GM21786 (cell line): ENCODE results near the gene CACHD1.

Source experiments
- ATAC-seq: cut with Tn5 transposase; IDR thresholded peaks from one replicate; pipeline ENCODE4 v1.9.1; 2021; ENCODE audit not compliant: unreplicated experiment

CACHD1 gene

DNA sequence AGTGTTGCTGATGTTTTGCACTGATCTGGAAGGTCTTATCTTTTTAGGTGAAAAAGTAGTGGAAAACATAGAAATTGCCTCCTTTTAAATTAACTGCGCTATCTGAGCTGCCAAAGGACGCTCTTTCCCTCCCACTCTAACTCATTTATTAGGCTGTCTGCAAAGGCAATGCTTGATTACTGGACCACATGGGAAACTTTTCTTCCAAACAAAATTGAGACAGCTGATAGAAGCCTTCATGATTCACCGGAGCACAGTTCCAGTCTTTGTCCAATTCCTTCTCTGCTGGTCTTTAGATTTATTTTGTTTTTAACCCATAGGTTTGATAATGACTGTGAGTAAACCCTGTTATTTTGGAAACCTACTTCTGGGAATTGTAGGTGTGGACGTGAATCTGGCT, 181.9 kb downstream of the CACHD1 start:
- ATAC-seq = no peak

DNA sequence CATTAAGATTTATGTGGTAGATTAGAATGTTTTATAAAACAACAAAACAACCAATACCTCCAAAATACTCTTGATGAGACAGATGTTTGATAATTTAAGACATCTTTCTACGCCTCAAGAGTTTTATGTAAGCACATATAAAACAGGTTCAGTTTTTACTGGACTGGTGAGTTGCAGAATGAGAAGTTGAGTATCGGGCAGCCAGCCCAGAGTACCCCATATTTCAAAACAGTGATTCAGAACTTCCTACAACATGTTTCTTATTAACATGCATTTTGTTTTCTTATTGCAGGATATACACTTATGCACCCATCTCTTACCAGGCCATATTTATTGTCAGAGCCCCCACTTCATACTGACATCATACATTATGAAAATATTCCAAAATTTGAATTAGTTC, 183.5 kb downstream of the CACHD1 start:
- ATAC-seq = no peak

DNA sequence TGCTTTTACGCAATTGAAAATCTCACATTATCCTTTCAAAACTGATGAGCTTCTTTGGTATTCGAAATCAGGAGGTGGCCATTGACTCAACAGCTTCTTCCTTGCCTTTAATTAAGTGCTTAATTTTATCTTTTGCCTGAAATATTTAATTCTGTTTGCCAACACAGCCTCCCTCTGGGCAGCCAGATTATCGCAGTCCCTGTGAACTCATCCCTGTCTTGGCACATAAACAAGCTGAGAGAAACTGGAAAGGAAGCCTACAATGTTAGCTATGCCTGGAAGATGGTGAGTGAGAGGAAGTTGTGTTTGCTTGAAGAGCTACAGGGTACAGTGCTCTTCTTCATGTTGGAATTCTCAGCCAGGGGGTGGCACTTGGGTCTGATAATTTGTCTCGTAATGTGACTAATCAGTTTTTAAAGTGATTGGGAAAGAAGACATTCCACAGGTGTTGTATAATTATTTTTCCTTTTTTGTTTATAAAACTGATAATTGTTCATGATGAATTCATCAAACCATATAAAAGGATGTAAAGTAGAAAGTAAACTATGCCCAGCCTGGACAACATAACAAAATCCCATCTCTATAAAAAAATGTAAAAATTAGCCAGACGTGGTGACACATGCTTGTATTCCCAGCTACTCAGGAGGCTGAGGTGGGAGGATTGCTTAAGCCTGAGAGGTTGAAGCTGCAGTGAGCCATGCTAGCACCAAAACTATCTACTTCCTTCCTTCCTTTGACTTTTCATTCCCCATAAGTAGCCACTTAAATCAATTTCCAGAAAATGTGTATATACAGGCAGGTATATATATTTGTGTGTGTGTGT, 184.8 kb downstream of the CACHD1 start:
- ATAC-seq = no peak

DNA sequence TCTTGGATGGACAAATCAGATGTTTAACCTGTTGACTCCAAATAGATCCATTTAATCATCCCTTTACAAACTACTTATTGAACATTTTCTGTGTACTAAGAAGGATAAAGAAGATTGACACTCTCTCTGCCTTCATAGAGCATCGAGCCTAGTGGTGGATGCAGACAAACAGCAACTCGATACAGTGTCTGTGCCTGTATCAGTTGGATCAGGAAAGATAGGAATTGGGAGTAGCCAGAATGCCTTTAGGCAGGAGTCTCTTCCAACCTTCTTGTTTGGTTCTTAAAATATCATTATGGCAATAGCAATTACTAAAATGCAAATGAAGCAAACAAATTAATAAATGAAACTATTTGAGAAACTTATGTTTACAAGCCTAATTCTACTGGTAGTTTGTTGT, 185.9 kb downstream of the CACHD1 start:
- ATAC-seq = no peak

DNA sequence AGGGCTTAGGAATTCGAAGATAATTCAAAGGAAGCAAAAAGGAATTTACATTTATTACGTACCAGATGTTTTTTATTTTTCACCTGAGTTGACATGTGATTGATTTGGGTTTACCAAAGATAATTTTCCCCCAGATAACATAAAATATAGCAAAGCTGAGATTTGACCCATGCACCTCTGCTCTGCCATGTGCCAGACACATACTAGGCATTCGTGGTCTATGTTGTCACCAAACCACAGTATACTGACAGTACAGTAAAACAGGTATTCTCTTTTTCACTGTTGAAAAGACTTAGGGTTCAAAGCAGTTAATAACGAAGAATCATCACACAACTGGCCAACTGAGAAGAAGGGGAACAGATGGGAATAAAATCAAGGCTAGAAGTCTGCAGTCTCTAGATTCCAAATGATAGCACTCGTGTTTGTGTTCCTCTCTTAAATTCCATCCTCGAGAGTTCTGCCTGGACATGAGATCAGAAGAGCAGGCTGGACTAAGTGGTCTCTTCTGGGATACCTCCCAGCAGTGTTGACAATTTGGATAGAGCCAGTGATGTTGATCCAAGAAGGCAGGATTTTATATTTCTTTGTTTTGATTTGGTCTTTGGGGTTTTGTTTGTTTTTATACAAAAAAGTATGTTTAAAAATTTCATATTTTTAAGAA, 189.7 kb downstream of the CACHD1 start:
- no peak for ATAC-seq

DNA sequence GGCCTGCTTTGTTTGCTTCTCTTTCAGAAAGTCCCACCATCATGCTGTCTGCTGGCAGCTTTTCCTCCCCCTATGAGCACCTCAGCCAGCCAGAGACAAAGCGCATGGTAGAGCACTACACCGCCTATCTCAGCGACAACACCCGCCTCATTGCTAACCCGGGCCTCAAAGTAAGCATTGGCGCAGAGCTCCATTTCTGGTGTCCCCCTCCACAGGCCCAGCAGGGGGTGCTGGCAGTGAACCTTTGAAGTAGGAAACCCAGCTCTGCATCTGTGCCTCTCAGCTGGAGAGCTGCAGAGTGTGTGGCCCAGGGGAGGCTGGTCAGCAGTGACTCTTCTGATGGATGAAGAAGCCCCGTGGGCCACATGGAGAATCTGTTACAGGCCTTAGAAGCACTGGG, 193.7 kb downstream of the CACHD1 start:
- no peak for ATAC-seq

DNA sequence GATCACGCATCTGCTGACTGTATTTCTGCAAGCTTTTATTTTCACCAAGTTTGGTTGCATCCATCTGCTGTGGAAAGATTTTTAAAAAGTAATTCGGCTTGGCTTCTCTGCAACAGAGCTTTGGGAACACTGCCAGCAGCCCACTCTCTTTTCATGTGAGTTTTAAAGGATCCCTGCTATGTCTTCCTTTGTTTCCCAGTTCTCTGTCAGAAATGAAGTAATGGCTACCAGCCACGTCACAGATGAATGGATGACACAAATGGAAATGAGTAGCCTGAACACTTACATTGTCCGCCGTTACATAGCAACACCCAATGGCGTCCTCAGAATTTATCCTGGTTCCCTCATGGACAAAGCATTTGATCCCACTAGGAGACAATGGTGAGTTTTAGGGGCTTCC, 194.4 kb downstream of the CACHD1 start:
- no peak for ATAC-seq

DNA sequence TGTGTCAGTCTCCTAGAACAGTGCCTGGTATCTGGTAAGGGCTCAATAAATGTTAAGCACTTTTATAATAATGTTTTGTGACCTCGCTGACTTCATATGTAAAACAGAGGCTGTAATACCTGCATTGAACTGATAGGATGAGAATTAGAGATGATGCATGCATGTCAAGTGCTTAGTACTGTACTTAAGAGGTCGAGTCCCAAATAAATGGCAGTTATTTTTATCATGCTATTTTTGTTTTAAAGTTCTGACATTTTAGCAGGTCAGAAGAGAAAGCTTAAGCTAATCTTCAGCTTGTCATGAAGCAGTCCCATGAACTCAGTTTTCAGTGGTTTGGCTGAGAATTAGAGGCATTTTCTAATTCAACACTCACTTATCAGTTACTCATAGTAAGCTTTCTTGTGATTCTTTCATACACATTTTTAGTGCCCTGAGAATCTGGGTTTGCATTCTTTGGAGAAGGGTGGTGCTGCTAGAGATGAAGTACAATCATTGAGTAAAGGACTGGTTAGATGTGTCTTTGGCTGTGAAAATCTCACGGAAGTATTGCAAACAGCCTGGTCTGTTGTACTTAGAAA, 199.3 kb downstream of the CACHD1 start:
- no peak for ATAC-seq

DNA sequence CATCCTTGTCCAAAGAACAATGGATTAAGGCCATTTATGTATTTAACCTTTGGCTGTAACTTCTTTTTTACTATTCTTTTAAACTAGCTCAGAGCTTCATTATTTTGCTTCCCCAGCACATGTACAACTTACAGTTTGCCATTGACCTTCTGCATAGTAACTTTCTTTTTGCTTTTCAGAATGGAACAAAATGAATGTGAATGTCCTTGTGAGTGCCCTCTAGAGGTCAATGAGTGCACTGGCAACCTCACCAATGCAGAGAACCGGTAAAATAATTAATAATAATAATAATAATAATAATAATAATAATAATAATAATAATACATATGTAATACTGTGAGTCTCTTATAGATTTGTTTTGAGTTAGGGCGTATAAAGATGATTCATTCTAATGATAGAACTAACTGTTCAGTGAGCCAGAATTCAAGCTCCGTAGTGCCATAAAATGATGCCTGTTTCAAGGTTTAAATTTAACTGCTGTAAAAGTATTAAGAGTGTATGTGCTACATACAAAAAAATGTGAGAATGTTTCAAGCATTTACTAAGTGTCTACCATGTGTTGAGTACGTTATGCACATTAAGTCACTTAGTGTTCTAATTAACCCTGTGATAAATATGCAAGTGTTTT, 205.9 kb downstream of the CACHD1 start:
- no peak for ATAC-seq

DNA sequence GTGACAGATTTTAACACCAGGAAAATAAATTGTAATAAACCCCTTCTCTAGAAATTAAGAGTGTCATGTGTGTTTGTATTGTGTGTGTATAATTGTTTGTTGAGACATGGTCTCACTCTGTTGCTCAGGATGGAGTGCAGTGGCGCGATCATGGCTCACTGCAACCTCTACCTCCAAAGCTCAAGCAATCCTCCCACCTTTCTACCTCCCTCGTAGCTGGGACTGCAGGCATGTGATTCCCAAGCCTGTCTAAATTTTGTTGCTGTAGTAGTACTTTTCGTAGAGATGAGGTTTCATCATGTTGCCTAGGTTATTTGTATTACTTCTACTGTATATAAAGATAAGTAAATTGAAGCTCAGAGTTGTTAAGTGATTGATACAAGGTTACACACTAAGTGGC, 206.5 kb downstream of the CACHD1 start:
- ATAC-seq = no peak

DNA sequence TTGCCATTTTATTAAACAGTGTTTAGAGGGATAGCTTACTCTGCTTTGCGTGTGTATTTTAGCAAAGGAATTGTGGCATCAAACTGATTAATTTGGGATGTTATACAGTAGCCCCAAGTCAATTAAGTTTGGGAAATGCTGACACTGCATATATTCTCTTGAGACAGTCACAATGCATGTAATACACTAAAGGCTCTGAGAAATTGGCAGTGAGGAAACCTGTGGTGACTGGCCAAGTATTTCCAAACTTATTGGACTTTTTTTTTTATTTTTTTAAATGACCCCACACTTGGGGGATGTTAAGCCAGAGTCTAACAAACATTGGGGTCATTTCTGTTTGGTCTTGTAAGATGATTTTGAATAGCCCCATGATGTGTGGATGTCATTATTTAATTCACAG, 207.6 kb downstream of the CACHD1 start:
- ATAC-seq = no peak

DNA sequence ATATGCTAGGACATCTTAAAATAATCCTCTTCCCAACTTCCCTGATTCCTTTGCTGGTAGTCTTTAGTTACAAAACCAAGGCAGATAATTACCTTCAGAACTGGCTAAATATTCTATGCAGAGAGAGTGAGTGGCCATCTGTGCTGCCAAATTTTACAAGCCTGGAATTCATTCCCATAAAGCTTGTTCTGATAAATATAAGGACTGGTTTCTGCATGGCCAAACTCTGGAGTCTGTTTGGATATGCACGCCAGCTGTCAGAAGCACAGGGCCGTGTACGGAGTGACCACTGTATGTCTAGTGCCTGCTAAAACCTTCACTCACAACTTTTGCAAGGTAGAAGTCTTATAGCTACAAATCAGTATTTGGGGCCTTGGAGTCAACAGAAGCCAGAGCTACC, 208.4 kb downstream of the CACHD1 start:
- no peak for ATAC-seq

DNA sequence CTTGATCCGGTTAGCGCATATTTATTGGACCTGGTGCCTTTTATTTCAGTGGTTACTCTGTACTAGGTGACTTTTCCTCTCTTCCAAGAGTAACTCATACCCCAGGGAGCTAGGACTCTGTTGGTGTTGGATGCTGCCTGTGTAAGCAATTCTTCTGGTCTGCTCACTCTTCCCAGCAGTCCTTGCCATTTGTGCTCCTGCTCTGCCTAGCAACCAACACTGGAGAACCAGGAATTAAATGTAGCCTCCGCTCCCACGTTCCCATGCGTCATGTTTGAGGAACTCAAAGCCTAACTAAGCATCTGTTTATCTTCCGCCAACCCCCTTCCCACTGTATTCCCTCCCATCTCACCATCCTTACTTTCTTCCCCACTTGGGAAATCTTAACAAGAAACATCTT, 209.2 kb downstream of the CACHD1 start:
- no peak for ATAC-seq

DNA sequence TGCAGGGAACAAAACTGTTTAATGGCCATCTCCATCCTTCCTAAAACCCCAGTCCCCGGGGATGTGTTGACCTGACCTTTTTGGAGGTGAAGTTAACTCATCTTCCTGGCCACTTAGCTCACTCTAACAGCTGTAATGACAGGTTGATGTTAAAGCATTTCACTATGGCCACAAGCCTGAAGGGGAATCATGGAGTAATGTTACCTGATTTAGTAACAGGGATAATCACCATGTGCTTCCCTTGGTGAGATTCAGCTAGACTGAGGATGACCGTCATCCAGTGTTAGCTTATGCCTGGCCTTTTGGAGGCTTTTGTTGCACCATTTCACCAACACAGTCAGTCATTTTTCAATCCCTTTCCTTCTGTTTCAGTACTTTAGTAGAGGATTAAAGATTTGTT, 210.7 kb downstream of the CACHD1 start:
- ATAC-seq = no peak

DNA sequence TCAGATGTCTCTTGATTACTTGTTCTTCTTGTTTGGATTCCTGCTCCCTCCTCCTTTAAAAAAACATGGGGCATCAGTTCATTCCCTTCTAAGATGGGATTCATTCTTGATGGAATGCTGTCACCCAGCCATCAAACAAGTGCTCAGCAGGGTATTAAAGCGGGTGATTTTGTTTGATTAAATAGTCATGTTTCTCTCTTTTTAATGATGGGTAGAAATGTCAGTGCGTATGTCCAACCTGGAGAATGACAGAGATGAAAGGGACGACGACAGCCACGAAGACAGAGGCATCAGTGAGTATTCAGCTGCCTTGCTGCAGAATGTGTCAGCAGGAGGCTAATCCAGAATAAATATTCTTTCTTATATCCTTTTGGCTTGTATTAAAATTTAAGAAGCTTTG, 211.1 kb downstream of the CACHD1 start:
- no peak for ATAC-seq

DNA sequence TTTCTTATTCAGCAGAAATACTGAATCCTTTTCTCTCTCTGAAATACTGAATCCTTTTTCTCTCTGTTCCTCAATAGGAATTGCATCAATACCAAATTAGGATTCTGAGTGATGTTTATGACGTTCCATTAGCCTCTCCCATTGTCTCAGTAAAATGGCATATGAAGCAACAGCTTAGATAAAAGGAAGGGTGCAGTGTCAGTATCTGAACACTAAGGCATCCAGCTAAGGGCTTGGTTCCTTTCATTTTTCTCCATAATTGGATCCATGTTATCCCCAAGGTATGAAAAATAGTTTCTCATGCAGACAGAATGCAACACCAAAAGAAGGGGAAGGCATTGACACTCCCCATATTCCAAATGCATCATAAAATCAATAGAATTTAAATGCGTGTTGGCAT, 213.5 kb downstream of the CACHD1 start:
- ATAC-seq = no peak

DNA sequence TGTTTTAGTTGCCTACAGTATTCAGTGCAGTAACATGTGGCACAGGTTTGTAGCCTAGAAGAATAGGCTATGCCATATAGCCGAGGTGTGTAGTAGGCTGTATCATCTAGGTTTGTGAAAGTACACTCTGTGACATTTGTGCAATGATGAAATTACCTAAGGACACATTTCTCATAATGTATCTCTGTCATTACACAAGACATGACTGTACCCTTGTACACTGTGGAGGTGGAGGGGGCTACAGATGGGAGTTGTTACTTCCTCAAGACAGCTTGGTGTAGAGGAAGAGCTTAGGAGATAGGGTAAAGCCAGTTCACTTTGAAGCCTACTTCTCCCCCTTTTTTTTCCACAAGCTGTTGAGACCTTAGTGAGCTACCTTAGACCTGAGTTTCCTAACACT, 215.3 kb downstream of the CACHD1 start:
- ATAC-seq = no peak

DNA sequence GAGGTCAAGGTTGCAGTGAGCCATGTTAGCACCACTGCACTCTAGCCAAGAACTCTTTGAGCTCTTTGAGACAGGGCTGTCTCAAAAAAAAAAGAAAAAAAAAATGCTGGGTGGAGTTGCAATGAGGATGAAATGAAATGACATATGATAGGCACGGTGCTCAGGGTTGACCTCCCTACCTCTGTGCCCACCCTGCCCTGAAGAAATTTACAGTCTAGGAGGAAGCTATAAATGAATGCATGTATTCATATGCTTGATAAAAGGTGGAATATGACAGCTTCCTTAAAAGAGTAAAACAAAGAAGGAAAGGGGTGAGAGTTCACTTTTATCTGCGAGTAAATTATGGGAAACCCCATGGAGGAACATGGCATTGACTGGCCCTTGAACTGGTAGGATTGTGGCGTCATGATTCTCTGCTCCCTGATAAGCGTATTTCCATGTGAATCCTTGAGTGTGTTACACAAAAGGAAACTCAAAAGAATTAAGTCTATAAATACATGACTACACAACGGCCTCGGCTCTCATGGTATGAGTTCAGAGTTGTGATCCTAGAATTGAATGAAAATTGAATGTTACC, 215.9 kb downstream of the CACHD1 start:
- no peak for ATAC-seq

DNA sequence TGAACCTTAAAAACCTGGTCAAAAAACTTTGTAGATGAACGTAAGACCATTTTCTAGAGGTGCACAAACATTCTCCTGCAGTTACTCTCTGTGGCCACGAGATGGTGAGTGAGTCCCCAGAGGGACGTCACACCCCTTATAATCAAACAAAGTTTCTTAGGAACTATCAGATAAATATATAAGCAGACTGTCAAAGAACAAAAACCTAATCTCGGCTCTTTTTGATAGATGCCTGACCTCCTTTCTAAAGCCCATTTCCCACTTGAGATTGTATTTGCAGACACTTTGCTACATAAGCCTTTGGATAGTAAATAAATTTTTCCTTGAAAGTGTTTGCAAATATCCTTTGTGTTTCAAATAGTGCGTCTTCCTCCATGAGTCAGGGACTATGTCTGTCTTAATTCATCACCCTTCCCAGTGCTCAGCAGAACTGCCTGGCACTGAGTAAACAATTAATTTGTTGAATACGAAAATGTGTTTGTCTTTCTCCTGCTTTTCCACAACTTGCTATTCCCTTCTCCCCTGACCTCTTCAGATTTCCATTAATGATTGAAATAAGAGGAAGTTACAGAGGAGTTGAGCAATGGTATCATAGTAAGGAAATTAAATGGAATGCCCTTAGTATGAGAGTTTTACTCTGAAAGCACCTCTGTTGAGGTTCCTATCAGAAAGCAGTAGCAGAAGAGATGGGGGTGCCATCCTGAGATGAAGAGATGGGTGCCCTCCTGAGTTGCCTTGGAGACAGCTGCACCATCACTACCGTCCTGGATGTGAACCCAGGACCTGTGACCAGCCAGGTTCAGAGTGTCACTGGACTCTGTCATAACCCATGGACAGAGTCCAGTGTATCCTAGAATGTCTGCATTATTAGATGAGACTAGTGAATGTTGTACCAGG, 217.1 kb downstream of the CACHD1 start:
- ATAC-seq = no peak

DNA sequence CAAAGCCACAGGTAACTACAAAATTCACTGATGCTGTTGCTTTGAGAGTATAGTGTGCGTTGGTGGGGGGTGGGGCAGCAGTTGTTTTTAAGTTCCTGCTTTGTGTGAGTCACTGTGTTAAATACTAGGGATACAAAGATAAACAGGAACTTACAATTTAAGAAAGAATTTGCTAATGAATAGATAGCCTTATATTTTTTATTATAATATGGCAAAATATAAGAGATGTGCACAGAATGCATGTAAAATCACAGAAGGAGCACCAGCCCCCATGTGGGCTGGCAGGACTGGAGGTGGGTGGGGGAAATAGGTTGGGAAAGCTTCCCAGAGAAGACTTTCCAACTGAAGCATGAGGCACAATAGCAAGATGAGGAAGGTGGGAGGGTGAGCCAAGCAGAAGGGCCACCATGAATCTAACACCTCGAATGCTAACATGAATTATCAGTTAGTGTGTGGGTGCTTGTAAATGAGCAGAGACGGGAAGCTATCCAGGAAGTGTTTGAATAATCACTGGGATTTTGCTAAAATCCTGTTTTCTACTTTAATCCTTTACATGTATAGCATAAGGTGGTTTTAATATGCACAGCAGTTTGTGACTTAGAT, 217.9 kb downstream of the CACHD1 start:
- ATAC-seq = no peak
